Muscle of leg (tissue), 11 donors: ENCODE results near the gene SMG6. TPM values are rescaled to one million over a fixed set of nuclear protein-coding genes. Genes with fewer than 3 reads are reported as not detected.
A peak's percentile ranks its signal among the peaks of the same experiment; 100 is the strongest.

Experiments used
- DNase-seq: peaks from one replicate; pipeline ENCODE4 v3.0.0; 2013
- H3K27ac ChIP-seq: one replicate; pipeline ENCODE4 v1.5.1; 2013; ENCODE audit warnings: mild to moderate bottlenecking, low read length, control low read depth
- H3K27me3 ChIP-seq: one replicate; pipeline ENCODE4 v1.6.1; 2013; ENCODE audit warnings: low read length; ENCODE audit not compliant: control insufficient read depth, insufficient read depth
- H3K36me3 ChIP-seq: one replicate; pipeline ENCODE4 v1.6.1; 2013; ENCODE audit warnings: low read length; ENCODE audit not compliant: control insufficient read depth, insufficient read depth
- H3K4me1 ChIP-seq: one replicate; pipeline ENCODE4 v1.6.1; 2013; ENCODE audit warnings: low read length; ENCODE audit not compliant: control insufficient read depth, insufficient read depth
- H3K4me3 ChIP-seq: one replicate; pipeline ENCODE4 v1.5.1; 2013; ENCODE audit warnings: low read length, control low read depth
- H3K9me3 ChIP-seq: replicated peaks from 2 replicates; pipeline ENCODE4 v1.6.1; 2013; ENCODE audit warnings: low read depth, low read length; ENCODE audit not compliant: control insufficient read depth
- WGBS: methylation state at CpG from one replicate; pipeline ENCODE4 v1.1.5; 2013; ENCODE audit warnings: missing lambda C conversion rate; ENCODE audit not compliant: insufficient coverage; 5-methylcytosine and 5-hydroxymethylcytosine counted together
- polyA plus RNA-seq, 8 donors: library from polyadenylated mRNA; unstranded; fragments of 120-200 nt; gene quantifications; one replicate each; pipeline versions ENCODE4 v1.2.1 to v1.2.3, GENCODE V29; 2013; ENCODE audit warnings: inconsistent platforms in 1 of 8, low replicate concordance in 1 of 8; ENCODE audit not compliant: insufficient read length in 8 of 8, insufficient read depth in 1 of 8
- total RNA-seq: library from RNA; stranded (reverse); fragments of 120-200 nt; gene quantifications from one replicate; pipeline ENCODE4 v1.2.4, GENCODE V29; 2013

SMG6 gene
- total and polyA plus RNA-seq, 9 donors = 12.7 to 21.8 (median 19.2) TPM

DNA sequence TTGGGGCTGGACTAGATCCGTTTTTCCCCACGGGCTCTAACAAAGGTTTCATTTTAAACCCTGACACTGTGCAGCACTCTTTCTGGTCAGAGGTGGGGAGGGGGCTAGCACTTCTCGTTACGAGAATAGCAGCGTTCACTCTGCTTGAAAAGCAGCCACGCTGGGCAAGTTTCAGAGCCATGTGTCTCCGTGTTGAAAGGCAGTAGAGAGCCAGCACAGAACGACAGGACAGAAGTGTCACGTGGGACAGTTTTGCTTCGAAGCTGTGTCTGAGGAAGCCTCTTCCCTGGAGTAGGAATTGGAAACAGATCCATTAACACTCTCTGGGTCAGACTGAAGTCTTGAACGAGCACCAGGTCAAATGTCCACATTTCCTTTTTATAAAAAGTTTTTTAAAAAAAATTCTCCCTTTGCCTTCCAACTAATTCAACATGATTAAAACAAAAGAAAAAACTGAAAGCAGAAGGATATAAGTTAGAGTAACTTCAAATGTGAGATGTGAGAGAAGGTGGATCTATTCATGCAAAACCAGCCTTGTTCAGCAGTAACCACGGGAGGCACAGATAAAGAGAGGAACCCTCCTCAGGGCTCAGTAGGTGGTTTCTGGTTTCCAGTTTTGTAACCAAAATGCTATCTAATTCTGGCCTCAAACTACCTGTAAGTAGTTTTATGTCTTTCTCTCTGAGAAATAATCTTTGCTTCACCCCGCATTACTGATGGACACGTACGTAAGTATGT is 65.0 kb downstream of the SMG6 start:
- no peaks in the 10 kb centered on the region for H3K9me3 ChIP-seq
- peaks cover 23% of the 10 kb centered on the region for H3K36me3 ChIP-seq
- 26% methylated on average over 8 of the region's 15 CpGs for WGBS
- no peaks in the 10 kb centered on the region for H3K27me3 ChIP-seq
- H3K4me1 ChIP-seq = peaks cover 47% of the 10 kb centered on the region
- peak overlapping the region; percentile 84 for H3K27ac ChIP-seq
- no peak overlapping the region for H3K4me3 ChIP-seq
- DNase-seq = peak; percentile 90

DNA sequence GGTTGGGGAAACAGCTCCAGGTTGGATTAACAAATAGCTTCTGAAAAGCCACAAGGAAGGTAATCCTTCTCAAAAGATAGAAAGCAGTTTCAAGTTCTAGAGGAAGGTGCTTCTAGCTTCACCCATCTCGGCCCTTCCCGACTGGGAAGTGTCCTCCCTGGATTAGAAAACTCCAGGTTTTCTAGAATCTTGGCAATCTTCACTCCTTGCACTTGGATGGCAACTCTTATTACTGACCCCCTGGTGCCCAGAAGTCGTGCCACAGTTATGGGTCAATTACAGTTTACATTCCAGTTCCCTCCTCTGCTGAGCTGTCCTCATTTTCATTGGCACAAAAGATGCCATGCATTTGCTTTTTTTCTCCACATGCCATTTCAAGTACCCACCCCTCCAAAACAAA is 65.6 kb downstream of the SMG6 start:
- DNase-seq = no peak
- H3K4me1 ChIP-seq = peaks cover 54% of the 10 kb centered on the region

DNA sequence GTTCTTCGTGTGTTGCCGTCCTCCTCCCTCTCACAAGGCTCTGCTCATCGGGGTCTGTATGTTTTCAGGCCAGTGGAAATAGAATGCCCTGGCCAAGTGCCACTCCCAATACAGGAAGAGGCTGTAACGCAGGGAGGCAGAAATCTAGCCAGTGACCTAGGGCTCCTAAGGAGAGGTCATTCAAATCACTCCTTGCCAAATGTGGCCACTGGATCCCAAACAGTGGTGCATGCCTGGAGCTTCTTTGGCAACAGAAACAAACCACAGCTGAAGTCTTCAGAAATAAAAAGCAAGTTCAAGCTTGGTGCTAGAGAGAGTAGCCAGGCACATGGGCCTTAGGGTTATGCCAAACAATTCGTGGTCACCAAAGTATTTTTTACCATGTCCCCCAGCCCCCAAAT is 66.1 kb downstream of the SMG6 start:
- Histone ChIP-seq H3K4me3 (no peak overlapping the region), H3K9me3 (no peaks in the 10 kb centered on the region), H3K27me3 (no peaks in the 10 kb centered on the region), H3K4me1 (peaks cover 54% of the 10 kb centered on the region), H3K27ac (peak overlapping the region; percentile 84), H3K36me3 (peaks cover 22% of the 10 kb centered on the region)
- peak; percentile 82 for DNase-seq
- WGBS = 29% methylated on average over 3 of the region's 5 CpGs

More for the DNA sequence above, 65.6 kb downstream of the SMG6 start:
- 27% methylated on average over 3 of the region's 3 CpGs for WGBS
- no peaks in the 10 kb centered on the region for H3K27me3 ChIP-seq
- no peak overlapping the region for H3K4me3 ChIP-seq
- H3K9me3 ChIP-seq = no peaks in the 10 kb centered on the region
- peak overlapping the region; percentile 84 for H3K27ac ChIP-seq
- H3K36me3 ChIP-seq = peaks cover 19% of the 10 kb centered on the region

DNA sequence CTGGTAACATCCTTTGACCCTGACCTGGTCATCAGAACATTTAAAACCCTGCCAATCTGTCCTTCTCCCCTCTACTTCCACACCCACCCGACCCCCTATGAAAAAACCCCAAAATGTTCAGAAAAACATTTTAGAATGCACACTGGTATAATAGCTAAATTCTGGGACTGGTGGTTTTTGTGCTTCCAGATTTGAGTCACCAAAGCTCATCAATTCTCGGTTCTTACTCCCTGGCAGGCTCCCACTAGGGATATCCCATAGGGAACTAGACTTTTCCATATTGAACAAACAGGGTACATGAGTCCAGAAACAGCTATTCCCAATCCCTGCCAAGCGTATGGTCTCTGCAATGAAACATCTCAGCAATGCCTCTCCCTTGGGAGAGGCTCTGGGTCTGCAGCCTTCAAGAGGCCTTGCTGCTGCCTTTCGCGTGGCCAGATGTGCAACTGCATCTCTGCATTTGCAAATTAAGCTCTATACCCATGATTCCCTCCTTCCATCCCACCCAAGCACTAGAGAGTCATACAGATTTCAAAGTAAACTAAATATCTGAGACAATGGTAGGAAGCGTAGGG is 67.7 kb downstream of the SMG6 start:
- Histone ChIP-seq H3K4me1 (peaks cover 60% of the 10 kb centered on the region), H3K27ac (peak overlapping the region; percentile 57), H3K4me3 (no peak overlapping the region), H3K9me3 (no peaks in the 10 kb centered on the region), H3K36me3 (peaks cover 22% of the 10 kb centered on the region), H3K27me3 (no peaks in the 10 kb centered on the region)
- 22% methylated on average over 2 of the region's 6 CpGs for WGBS
- DNase-seq = peak; percentile 88

DNA sequence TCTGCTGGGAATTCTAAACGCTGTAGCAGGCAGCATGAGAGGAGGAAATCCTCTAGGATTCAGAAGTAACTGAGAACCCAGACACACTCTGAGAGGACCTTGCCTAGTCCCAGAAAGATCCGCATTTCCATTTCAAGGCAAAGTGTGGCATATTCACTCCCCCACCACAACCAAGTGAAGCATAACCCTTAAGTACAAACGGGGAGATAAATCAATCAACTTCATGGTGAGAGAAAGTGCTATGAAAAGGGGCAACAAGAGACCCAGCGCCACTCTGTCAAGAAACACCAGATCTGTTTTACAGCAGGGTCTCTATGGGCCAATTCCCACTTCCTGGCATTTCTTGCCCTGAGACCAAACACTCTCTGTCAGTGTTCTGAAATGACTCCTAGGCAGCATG is 68.3 kb downstream of the SMG6 start:
- DNase-seq = no peak
- Histone ChIP-seq H3K4me1 (peaks cover 59% of the 10 kb centered on the region), H3K36me3 (peaks cover 18% of the 10 kb centered on the region), H3K9me3 (no peaks in the 10 kb centered on the region), H3K27me3 (no peaks in the 10 kb centered on the region), H3K27ac (peak overlapping the region; percentile 57), H3K4me3 (no peak overlapping the region)
- 29% methylated on average over 1 of the region's 4 CpGs for WGBS

DNA sequence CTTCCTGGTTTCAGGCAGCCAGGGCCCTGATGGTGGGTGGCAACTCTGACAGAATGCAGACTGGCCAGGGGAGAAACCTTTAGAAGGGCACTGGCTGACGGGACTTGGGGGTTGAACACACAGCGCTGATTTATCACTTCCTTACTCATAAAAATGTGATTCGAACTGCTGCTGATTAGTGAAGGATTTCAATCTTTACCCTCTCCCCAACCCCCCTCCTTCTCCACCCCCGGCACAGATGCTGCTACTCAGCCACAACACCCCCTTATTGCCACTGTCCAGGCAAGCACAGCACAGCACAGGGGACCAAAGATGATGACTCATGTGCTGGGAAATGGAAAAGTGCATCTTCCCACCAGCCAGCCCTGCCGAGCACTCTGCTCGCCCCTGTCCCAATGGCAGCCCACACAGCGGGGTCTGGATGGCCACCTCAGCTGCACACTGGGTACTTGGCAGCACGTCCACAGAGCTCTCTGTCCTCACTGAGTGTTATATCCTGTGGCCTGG is 70.1 kb downstream of the SMG6 start:
- DNase-seq = peak; percentile 49
- no peak overlapping the region for H3K4me3 ChIP-seq
- 55% methylated on average over 4 of the region's 8 CpGs for WGBS
- no peaks in the 10 kb centered on the region for H3K9me3 ChIP-seq
- H3K4me1 ChIP-seq = peaks cover 54% of the 10 kb centered on the region
- H3K27ac ChIP-seq = peak overlapping the region; percentile 49
- H3K36me3 ChIP-seq = peaks cover 20% of the 10 kb centered on the region
- H3K27me3 ChIP-seq = no peaks in the 10 kb centered on the region

DNA sequence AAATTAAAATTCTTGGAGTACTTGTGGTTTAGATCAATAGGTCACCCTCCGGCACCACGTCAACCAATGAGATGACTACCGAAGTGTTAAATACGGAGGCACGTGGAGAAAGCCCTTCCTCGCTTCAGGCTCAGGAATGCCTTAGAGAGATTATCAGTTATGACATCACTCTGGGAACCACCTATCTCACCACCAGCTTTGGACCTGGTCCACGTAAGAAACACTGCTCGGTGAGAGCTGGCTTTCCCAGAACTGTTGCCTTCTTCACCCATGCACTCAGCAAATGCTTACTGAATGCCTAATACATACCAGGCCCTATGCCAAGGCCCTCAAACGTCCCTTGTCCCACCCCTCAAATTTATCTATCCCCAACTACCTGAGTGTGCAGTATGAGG is 71.3 kb downstream of the SMG6 start:
- WGBS = 79% methylated on average over 6 of the region's 9 CpGs
- H3K4me3 ChIP-seq = no peak overlapping the region

DNA sequence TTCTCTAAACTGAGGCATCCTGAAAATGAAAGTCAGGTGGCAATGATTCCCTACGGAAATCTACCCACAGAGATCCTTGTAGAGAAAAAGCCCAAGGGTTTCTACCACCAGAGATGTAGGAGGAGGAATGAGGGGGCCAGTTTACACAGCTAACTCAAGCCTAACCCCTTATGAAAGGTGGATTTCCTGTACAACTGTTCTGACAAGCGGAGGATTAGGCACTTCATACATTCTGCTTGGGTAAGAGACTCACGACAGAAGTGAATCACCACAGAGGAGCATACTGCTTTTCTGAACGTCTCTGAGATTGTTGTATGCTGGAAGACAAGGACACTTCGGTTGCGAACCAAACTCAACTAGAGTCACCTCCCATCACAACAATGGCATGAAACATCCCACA is 72.7 kb downstream of the SMG6 start:
- Histone ChIP-seq H3K4me3 (no peak overlapping the region), H3K27me3 (no peaks in the 10 kb centered on the region), H3K27ac (no peak overlapping the region), H3K36me3 (peaks cover 18% of the 10 kb centered on the region), H3K9me3 (no peaks in the 10 kb centered on the region), H3K4me1 (peaks cover 30% of the 10 kb centered on the region)
- DNase-seq = no peak
- WGBS = 100% methylated on average over 1 of the region's 6 CpGs

More for the DNA sequence above, 71.3 kb downstream of the SMG6 start:
- Histone ChIP-seq H3K27ac (no peak overlapping the region), H3K36me3 (peaks cover 18% of the 10 kb centered on the region), H3K4me1 (peaks cover 42% of the 10 kb centered on the region), H3K9me3 (no peaks in the 10 kb centered on the region), H3K27me3 (no peaks in the 10 kb centered on the region)
- DNase-seq = no peak

DNA sequence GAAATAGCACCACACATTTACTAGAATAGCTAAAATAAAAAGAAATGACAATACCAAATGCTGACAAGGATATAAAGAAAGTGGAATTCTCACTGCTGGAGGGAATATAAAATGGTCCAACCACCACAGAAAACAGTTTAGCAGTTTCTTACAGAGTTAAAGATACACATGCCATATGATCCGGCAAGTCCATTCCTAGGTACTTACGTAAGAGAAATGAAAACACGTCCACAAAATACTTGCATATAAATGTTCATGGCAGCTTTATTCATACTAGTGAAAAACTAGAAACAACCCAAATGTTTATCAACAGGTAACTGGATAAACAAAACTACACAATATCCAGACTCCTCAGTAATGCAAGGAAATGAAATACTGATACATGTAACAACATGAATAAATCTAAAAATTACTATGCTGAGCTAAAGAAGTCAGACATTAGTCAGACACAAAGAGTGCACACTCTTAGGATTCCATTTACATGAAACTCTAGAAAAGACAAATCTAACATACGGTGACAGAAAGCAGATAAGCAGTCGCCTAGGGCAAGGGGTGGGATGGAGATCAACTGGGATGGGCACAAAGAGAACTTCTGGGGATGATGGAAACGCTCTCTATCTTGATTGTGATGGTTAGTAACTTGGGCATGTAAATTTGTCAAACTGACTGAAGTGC is 76.4 kb downstream of the SMG6 start:
- peaks cover 21% of the 10 kb centered on the region for H3K4me1 ChIP-seq
- no peak overlapping the region for H3K27ac ChIP-seq
- DNase-seq = no peak
- H3K27me3 ChIP-seq = no peaks in the 10 kb centered on the region
- peaks cover 2% of the 10 kb centered on the region for H3K36me3 ChIP-seq
- no peak overlapping the region for H3K4me3 ChIP-seq
- 60% methylated on average over 1 of the region's 6 CpGs for WGBS
- no peaks in the 10 kb centered on the region for H3K9me3 ChIP-seq

DNA sequence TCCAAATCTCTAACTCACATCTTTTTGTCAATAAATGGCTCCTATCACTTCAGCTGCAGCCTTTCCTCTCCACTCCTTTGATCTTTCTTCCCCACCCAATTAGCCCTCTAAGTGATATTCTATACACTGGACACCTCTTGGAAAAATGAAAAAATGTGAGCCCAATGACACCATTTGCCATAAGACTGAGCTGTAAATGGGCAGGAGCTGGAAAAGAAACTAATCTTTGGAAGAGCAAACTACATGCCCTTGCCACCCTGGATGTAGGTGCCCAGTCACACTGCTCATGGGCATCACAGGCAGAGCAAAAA is 80.0 kb downstream of the SMG6 start:
- no peak for DNase-seq
- no peaks in the 10 kb centered on the region for H3K27me3 ChIP-seq
- peak overlapping the region; percentile 77 for H3K27ac ChIP-seq
- peaks cover 24% of the 10 kb centered on the region for H3K4me1 ChIP-seq
- H3K4me3 ChIP-seq = no peak overlapping the region
- no peaks in the 10 kb centered on the region for H3K9me3 ChIP-seq
- H3K36me3 ChIP-seq = no peaks in the 10 kb centered on the region
